TTC549 (cell line): Measurements from ENCODE around the gene ADAMTSL1.

Experiments used
- FAIRE-seq: peaks from 2 replicates; lab custom pipeline; 2012; peaks lifted over from hg19 to GRCh38; lab: Jason Lieb, UNC

The ADAMTSL1 gene

DNA sequence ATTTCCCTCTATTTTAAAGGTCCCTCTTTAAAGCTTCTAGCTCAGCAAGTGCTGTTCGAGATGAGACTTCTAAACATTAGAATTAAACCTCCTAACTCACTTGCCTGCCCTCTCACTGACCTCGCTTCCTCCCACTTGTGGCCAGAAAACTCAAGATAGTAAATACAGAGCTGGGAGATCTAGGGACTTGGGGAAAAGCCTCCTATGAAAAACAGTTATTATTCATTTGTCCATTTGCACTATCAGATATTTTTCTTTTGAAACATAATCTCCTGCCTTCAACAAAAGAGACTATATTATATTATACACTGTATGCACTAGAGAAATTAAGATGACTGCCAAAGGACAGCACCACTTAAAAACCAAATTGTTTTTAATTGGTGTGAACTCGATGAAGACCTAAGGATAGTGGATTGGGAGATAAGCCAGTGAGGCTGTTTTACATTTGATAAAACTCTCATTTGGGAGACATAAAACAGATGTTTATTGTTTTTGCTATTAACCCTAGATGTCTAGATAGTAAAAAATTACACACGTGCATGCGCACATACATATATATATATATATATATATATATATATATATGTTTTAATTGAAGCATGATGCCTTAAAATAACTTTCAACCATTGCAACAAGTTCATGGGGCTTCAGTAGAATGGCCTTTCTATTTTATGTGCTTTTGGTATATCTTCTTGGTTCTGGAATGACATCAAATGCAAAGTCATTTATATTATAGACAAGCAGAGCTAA is 229.4 kb downstream of the ADAMTSL1 start:
- no peak for FAIRE-seq

DNA sequence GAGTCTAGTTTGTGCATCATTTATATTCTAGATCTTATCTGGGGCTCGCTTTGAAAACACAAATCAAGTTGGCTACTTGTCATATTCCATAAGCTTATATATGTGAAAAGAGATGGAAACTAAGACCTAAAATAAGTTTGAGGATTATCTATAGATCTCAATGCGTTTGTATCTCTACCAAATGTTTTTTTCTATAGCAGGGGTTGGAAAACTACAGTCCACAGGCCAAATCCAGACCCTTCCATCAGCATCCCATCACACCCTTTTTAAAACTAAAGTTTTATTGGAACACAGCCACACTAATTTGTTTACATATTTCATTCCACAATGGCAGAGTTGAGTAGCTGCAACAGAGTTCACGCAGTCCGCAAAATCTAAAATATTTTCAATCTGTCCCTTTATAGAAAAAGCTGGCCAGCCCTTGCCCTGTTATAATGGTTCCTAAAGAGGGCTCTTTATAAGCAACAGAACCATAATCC is 230.0 kb downstream of the ADAMTSL1 start:
- FAIRE-seq: no peak

DNA sequence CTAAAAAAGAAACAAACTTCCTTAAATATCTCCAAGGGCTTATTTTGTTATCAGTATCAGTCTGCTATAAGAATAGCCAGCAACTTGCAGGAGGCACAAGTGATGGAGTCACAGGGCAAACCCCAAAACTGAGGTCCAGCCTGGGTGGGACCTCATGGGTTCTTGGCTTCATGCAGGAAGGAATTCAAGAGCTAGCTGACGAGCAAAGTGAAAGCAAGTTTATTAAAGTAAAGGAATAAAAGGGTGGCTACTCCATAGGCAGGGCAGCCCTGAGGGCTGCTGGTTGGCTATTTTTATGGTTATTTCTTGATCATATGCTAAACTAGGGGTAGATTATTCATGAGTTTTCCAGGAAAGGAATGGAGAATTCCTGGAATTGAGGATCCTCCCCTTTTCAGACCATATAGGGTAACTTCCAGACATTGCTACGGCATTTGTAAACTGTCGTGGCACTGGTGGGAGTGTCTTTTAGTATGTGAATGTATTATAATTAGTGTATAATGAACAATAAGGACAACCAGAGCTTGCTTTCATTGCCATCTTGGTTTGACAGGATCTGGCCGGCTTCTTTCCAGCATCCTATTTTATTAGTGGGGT is 231.9 kb downstream of the ADAMTSL1 start:
- FAIRE-seq: no peak

DNA sequence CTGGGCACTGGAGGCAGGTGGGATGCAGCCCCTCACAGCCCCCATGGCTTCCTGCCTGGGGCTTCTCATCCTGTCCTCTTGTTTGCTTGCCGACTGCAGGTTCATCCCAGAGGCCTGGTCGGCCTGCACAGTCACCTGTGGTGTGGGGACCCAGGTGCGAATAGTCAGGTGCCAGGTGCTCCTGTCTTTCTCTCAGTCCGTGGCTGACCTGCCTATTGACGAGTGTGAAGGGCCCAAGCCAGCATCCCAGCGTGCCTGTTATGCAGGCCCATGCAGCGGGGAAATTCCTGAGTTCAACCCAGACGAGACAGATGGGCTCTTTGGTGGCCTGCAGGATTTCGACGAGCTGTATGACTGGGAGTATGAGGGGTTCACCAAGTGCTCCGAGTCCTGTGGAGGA is 232.7 kb downstream of the ADAMTSL1 start:
- no peak for FAIRE-seq

DNA sequence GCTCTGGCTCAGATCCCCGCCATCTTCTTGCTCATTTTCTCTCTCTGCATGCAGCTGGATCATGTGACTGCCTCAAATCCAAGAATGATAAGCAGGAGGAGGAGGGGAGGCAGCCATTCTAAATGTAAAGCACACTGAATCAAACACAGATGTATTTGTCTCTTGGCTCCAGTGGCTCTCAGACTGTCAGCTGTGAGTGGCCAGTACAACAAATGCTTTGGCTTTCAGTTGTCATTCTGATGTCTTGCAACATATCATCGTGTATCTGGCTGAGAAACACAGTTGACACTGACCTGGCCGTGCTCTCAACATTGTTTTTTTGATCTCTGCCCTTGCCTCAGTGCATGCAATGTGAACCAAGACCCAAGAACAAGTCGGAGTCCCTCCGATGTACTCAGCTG is 233.1 kb downstream of the ADAMTSL1 start:
- FAIRE-seq: no peak

DNA sequence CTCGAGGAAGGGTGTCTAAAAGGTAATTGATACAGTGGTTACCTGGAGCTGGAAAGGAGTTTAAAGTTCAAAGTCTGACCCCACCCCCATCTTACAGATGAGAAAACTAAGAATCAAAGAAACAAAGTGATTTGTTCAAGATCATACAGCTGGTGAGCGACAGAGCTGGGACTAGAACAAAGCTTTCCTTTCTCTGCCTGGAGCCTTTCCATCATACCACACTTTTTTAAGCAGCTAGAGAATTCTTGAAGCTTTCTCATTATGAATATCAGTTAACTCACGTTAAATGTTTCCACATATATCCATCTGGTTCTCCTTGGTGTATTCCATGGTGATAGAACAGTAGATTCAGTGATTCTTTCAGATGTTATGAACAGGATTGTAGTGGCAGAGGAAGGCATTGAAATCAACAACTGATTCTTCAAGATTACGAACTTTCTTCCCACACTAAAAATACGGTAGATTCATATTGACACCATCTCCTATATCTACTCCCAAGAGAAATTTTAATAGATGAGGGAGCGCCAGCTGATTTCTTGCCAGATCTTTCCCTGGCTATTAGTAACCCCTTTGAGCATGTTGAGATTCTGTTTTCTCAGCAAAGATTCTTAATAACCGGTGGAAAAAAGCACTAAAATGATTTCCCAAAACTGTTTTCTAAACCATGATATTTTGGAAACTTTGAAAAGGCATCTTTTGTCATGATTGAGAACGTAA is 233.7 kb downstream of the ADAMTSL1 start:
- no peak for FAIRE-seq

DNA sequence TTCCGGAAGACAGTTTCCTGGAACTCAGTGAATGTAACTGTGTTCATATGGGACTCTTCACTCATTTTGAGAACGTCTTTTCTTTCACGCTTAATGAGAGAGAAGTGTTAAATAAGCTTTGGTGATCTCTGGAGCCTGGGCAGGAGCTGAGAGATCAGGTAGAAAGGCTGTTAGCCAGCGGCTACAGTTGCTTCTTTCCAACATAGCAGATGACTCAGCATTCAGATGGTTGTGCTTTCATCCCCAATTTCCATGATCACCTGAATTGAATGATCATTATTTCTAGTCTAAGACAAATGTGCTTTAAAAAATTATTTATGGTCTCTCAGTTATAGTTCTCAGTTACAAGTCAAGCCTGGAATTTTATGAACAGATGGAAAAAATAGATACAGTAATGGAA is 234.5 kb downstream of the ADAMTSL1 start:
- FAIRE-seq: no peak

DNA sequence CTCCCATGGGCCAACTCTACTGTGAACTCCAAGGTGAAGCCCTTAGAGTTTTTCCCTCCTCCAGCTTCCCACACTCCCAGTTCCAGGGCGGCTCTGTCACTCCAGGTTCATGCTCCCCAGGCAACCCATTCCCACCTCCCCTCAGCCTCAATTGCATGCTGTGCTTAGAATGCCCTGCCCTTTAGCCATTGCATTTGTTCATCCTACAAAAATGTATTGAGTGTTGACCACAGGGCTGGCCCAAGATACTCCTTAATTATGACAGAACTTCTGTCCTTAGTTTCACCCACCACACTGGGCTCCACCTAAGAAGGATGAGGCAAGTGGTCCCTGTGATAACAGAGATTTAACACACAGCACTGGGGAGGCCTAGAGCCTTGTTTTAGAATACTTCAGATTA is 236.1 kb downstream of the ADAMTSL1 start:
- no peak for FAIRE-seq

DNA sequence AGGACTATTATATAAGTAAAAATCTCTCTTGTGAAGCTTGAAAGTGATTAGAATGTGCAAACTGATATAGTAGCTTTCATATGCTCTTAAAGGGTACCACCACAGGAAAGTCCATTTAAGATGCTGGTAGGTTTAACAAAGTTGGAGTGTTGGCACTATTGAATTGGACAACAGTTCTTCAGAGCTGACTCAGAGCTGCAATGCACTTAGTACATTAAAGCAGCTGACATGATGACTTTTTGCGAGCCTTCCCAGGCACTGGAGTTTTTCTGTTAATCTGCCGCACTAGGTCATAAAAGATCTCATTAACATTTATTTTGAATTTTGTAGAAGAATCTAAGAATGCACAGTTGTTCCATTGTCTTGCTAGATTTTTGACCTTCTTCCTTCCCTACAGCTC is 243.8 kb downstream of the ADAMTSL1 start:
- FAIRE-seq: no peak

DNA sequence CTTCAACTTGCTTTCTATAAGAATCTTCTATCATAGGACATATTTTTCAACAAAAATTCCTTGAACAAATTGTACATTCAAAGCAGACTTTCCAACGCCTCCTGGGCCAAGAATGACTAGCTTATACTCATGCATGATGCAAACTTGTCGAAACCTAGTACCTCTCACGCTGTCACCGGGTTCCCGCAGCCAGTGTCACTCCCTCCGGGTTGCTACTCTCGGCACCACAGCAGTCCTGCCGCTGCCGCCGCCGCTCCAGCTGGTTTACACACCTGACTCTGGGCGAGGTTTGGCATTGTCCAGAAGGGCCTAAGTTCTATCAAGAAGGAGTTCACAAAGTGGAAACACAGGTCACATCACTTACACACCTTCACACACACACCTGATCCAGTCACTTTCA is 244.4 kb downstream of the ADAMTSL1 start:
- no peak for FAIRE-seq

DNA sequence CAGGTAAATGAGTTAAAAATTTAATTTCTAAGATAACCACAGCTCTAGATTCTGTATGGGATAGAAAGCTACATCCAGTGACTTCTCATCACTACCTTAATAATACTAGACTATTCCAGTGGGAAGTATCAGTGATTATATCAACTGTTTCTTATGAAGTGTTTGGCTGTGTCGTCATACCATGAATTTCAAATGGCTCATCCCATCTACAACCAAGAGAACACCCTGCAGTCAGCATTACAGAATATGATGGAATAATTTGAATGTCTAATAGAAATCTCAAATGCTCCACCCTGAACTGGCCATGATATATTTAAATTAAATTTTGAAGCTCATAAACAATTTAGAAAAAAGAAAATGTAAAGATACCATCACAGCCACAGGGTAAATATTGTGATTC is 245.0 kb downstream of the ADAMTSL1 start:
- no peak for FAIRE-seq

DNA sequence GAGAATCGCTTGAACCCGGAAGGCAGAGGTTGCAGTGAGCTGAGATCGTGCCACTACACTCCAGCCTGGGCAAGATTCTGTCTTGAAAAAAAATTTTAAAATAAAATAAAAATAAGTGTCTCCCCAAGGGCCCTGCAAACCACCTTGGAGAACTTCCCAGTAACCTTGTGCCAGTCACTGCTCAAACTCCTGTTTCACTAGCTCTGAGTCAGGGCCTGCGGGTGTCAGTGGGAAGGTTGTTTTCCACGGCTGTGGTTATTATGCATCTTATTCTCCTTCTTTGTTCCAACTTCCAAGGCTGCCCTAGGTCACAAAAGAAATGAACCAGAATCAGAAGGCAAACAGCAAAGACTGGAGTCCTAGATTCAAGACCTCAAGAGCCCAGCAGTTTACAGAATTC is 246.7 kb downstream of the ADAMTSL1 start:
- no peak for FAIRE-seq

DNA sequence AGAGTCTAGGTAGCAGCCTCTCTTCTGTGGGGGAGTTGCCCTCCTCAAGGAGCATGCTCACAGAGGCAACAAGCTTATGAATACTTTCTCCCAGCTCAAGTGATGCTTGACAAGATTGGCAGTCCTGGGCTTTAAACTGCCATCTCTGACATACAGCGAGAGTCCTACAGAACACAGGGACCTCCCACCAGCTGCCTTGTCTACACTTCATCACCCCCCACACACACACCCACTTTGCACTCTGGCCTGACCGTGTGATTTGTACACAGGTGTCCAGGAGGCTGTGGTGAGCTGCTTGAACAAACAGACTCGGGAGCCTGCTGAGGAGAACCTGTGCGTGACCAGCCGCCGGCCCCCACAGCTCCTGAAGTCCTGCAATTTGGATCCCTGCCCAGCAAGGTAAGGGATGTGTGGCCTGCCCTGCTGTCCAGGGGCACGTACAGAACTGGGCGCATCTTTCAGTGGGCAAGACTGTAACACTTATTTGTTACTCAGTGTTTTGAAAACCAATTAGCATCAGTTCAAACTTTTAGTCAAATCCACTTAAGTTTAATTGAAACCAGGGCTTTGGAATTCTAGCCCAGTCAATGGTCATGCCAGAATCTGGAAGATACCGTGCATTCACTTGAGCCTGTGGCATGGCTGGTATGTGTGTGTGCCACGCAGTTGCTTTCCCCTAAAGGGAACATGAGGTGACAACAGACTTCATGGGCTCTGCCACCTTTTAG is 247.5 kb downstream of the ADAMTSL1 start:
- no peak for FAIRE-seq

DNA sequence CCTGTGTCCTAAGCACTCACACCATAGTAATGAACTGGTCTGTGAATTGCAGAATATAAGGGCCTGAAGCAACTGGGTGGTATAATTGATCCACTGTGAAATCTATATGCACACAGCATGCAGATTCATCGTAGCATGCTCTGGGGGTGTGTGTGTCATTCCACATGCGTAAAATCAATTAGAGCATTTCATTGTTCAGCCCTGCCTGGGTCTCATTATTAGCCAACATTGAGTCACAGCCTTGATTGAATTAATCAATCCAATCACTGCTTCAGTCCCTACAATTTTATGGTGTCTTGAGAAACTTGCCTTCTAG is 248.0 kb downstream of the ADAMTSL1 start:
- no peak for FAIRE-seq

DNA sequence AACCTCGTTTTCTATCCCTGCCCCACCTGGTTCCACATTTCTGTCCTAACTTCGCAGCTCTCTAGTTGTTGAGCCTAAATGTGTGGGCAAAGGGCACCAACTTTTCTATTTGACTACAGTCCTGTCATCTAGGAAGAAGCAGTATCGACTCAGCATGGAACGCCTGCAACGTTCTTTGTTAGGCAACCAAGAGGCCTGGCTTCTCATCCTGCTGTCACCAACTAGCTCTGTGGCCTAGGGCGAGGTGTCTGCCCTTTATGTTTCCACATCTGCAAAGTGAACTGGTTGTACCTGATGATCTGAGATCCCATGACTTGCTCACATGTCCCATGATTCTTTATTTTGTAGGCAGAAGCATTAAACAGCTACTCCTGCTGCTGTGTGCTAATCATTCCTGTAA is 248.9 kb downstream of the ADAMTSL1 start:
- FAIRE-seq: no peak

DNA sequence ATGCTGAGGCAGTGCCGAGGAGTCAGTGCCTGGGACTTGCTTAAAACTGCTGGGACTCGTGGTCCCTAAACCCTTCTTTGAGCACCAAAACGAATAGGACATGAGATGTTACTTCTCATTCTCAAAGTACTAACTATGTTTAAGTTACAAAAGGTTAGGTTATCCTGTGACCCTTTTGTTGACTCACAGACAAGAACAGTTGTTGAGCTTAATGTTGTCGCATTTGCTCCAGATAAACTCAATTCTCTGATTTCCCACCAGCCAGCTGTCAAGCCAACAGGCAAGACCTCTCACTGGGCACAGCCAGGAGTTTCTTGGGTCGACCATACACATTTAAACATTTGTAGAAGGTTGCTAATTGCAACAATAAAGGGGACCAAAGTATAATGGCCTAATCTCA is 249.4 kb downstream of the ADAMTSL1 start:
- FAIRE-seq: no peak

DNA sequence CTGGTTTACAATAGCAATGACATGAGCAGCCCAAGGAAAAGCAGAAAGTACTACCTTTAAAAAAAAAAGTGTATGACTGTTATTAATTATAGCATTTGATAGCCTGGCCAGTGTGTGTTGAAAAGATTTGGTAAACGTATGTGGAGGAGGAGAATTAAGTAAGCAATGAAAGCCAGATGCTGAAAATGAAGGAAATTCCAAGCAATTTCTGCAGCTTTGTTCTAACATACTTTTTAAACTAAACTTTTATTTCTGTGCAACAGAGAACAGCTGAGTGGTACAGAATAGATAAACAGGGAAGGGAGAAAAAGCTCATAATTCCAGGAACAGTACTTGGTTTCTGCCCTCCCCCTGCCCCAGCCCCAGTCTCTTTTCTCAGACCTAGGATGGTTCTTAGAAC is 252.6 kb downstream of the ADAMTSL1 start:
- no peak for FAIRE-seq

DNA sequence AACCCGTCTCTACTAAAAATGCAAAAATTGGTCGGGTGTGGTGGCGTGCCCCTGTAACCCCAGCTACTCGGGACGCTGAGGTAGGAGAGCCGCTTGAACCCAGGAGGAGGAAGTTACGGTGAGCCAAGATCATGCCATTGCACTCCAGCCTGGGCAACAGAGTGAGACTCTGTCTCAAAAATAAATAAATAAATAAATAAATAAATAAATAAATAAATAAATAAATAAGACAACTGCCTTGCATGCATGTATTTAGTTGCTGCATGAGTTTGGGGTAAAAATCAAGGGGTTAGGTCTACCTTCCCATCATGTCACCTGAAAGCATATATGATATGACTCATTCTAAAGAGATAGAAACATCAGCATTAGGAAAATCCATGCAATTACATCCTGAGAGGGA is 254.0 kb downstream of the ADAMTSL1 start:
- no peak for FAIRE-seq

DNA sequence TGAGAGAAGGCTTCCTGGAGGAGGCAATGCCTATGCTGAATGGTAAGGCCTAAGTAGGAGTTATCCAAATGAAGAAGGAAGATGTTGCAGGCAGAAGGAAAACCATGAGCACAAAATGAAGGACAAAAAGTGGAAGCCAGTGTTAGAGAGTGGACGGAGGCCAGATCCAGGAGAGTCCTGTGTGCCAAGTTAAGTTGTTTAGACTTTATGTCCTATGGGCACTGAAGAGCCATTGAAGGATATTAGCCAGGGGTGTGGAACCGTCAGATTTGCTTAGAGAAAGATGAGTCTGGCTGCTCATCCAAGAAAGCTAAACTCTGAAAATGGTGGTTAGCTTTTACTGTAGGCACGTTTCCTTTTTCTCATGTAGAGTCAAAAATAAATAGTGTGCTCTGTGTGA is 254.7 kb downstream of the ADAMTSL1 start:
- FAIRE-seq: no peak

DNA sequence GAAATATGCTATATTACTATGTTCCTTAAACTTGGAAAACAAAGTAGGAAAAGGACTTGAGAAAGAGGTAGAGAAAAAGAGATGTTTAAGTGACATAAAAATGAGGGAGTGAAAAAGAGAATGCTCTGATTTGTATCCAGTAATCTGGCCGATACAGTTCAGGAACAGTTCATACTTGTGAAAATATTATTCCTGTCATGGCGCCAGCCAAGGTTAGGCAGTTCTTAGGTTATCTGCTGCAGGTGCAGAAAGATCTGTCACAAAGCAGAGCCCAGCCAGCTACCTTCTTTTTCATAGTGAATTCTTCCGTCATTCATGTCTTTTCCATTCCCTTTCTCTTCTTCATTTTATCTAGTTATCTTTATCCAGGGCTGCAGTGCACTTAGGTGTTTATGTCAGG is 256.3 kb downstream of the ADAMTSL1 start:
- FAIRE-seq: no peak

DNA sequence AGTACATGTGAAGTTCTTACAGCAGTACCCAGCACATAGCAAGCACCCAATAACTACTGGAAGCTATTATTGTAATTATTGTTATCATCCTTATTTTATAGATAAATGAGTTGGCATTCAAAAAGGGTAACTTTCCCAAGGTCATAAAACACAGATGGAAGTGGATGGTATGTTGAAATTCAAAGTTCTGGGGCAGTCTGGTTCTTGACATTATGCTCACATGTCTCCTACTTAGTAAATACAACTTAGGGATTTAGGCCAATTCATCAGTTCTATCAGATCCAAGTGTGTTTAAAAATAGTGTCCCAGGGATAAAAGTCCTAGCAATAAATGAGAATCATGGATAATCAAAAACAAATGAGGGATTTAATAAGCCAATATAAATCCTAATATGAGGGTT is 265.2 kb downstream of the ADAMTSL1 start:
- no peak for FAIRE-seq

DNA sequence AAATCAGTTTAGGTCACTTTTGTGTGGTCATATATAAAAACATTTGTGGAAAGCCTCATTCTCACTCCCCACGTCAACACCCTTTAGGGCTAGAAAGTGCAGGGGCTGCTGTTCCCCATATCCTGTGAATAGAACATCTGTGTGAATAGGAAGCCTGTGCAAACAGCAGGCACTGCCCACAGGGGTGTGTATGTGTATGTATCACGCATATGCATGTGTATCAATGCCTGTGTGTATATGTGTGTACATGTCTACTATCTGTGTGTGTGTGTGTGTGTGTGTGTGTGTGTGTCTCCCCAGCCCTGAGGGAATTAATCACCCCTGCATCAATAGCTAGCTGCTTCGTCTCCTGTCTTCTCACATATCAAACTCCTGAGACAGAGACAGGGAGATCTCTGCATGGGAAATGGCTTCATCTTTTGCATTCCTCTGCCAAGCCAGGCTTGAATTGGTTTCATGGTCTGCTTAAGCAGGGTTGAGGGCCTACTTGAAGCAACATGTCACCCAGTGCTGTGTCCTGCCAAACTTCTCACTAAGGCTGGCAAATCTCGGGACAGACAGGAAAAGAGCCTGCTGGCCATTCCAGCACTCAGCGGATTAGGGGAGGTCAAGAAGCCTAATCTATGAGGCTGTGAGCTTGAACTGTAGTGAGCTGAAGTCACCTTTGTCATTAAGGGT is 265.8 kb downstream of the ADAMTSL1 start:
- FAIRE-seq: no peak

DNA sequence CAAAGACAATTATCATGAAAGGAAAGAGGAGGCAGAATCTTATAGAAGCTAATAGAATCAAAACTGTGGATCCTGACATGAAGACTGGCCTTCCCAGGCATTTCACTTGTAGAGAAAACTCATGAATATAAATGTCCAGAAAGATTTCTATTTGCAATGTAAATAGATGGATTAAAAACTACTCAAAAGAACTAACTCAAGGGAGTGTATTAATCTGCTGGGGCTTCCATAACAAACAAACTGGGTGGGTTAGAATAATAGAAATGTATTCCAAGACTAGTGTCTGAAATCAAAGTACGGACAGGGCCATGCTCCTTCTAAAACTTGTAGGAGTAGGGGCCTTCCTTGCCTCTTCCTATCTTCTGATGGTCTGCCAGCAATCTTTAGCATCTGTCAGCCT is 267.4 kb downstream of the ADAMTSL1 start:
- no peak for FAIRE-seq
